Measurements from ENCODE around the gene BPGM.

Gene BPGM

GRCh38 chr7:134618756-134619530 is 27.7 kb upstream of the BPGM start:
- Histone ChIP-seq H3K36me3 (ENCODE audit: insufficient read depth, low read length) (no peaks in the 10 kb centered on the region), H2AFZ (ENCODE audit: low read length) (no peak overlapping the region), H3K4me3 (ENCODE audit: low read depth, low read length, poor library complexity, severe bottlenecking) (no peak overlapping the region), H3K27me3 (ENCODE audit: insufficient read depth, low read length) (no peaks in the 10 kb centered on the region; the same call in 1 of the 2 replicates), H3K27ac (ENCODE audit: low read depth, low read length, poor library complexity, severe bottlenecking) (no peak overlapping the region), H3K4me1 (ENCODE audit: insufficient read depth, low read length, severe bottlenecking) (no peaks in the 10 kb centered on the region), H3K79me2 (ENCODE audit: insufficient read depth, low read length) (no peaks in the 10 kb centered on the region), H3K4me2 (ENCODE audit: low read length) (no peak overlapping the region), H3K9me2 (ENCODE audit: low read depth, low read length) (no peaks in the 10 kb centered on the region), H3F3A (ENCODE audit: insufficient read depth, low read length) (no peaks in the 10 kb centered on the region), H3K9me3 (ENCODE audit: low read length) (no peaks in the 10 kb centered on the region), H4K20me1 (ENCODE audit: insufficient read depth, low read length) (no peaks in the 10 kb centered on the region), H3K9ac (ENCODE audit: low read length) (no peak overlapping the region)
- no peak for TF ChIP-seq EZH2 (IDR thresholded peaks at IDR 0.05; ENCODE audit: borderline replicate concordance, low read length)
- TF ChIP-seq, protein P1, sequence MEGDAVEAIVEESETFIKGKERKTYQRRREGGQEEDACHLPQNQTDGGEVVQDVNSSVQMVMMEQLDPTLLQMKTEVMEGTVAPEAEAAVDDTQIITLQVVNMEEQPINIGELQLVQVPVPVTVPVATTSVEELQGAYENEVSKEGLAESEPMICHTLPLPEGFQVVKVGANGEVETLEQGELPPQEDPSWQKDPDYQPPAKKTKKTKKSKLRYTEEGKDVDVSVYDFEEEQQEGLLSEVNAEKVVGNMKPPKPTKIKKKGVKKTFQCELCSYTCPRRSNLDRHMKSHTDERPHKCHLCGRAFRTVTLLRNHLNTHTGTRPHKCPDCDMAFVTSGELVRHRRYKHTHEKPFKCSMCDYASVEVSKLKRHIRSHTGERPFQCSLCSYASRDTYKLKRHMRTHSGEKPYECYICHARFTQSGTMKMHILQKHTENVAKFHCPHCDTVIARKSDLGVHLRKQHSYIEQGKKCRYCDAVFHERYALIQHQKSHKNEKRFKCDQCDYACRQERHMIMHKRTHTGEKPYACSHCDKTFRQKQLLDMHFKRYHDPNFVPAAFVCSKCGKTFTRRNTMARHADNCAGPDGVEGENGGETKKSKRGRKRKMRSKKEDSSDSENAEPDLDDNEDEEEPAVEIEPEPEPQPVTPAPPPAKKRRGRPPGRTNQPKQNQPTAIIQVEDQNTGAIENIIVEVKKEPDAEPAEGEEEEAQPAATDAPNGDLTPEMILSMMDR (IDR thresholded peaks at IDR 0.05; ENCODE audit: low read length): no peak

DNA sequence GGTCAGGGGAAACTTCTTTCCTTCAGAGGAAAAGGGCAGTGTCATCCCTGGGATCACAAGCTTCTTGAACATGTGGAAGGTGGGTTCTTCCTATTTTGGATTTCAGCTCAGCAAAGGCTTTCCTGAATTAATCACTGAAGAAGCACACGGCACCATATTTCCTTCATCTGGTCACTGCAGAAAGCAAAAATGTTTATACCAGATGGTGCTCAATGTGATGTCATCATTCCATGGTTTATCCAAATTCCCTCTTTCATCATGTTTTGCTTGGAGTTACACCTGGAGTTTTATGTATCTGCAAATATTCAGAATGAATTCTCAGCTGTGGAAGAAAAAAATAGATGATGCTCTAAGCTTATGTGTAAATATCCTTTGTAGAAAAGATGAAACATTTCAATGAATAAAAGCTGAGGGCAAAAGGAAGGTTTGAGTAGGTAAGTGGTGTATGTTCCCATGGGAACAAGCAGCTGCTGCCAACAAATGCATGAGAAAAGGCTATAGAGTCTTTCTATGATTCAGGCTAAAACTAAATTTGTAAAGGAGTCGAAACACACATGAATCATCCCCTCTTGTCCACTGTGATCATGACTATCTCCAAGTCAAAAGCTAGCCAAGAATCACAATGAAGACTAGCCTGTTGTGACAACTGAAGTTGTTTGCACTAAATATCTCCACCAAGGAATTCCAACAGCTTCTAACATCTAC is 26.9 kb upstream of the BPGM start:
- H3K9me2 ChIP-seq (ENCODE audit: low read depth, low read length): no peaks in the 10 kb centered on the region
- no peaks in the 10 kb centered on the region for H3K9me3 ChIP-seq (ENCODE audit: low read length)
- H3K9ac ChIP-seq (ENCODE audit: low read length): no peak overlapping the region
- no peak overlapping the region for H3K4me2 ChIP-seq (ENCODE audit: low read length)
- H3K79me2 ChIP-seq (ENCODE audit: insufficient read depth, low read length): no peaks in the 10 kb centered on the region
- no peak overlapping the region for H3K4me3 ChIP-seq (ENCODE audit: low read depth, low read length, poor library complexity, severe bottlenecking)
- H2AFZ ChIP-seq (ENCODE audit: low read length): no peak overlapping the region
- TF ChIP-seq EZH2 (IDR thresholded peaks at IDR 0.05; ENCODE audit: borderline replicate concordance, low read length): no peak
- no peaks in the 10 kb centered on the region for H3K4me1 ChIP-seq (ENCODE audit: insufficient read depth, low read length, severe bottlenecking)
- H3K27me3 ChIP-seq (ENCODE audit: insufficient read depth, low read length): no peaks in the 10 kb centered on the region; the same call in 1 of the 2 replicates
- H3K27ac ChIP-seq (ENCODE audit: low read depth, low read length, poor library complexity, severe bottlenecking): no peak overlapping the region
- H4K20me1 ChIP-seq (ENCODE audit: insufficient read depth, low read length): no peaks in the 10 kb centered on the region
- no peaks in the 10 kb centered on the region for H3K36me3 ChIP-seq (ENCODE audit: insufficient read depth, low read length)
- H3F3A ChIP-seq (ENCODE audit: insufficient read depth, low read length): no peaks in the 10 kb centered on the region

DNA sequence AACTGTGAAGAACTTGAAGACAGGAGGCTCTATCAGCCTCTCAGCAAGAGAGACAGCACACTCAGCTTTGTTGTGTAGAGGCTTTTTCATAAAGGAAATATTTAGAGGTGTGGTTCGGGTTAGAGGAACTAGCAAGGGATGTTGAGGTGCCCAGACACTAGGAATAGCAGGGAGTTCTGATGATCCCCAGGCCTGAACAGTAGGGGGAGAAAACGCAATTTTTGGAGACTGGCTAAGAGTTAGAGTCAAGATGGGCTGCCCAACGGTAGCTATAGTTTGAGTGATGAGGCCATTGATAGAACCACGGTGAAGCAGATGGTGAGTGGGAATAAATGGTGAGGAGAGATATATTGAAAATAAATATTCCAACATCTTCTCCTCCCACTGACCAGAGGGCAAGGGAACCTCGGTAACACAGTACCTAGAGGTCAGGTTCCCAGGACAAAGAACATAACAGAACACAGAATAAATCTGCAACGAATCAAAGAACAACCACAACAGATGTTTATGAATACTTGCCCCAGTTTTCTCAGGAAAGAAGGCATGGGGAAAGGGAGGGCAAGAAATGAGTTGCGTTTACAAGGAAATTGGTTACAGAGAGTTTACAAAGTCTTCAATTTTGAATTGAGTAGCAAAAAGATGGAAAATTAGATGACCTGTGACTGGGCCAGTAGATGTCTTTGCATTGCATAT is 24.2 kb upstream of the BPGM start:
- H3F3A ChIP-seq (ENCODE audit: insufficient read depth, low read length): no peaks in the 10 kb centered on the region
- TF ChIP-seq, protein P1 (IDR thresholded peaks at IDR 0.05; ENCODE audit: low read length): no peak
- TF ChIP-seq EZH2 (IDR thresholded peaks at IDR 0.05; ENCODE audit: borderline replicate concordance, low read length): no peak
- no peak overlapping the region for H3K9ac ChIP-seq (ENCODE audit: low read length)
- H4K20me1 ChIP-seq (ENCODE audit: insufficient read depth, low read length): no peaks in the 10 kb centered on the region
- no peaks in the 10 kb centered on the region for H3K36me3 ChIP-seq (ENCODE audit: insufficient read depth, low read length)
- no peaks in the 10 kb centered on the region for H3K9me3 ChIP-seq (ENCODE audit: low read length)
- H3K4me2 ChIP-seq (ENCODE audit: low read length): no peak overlapping the region
- no peaks in the 10 kb centered on the region for H3K79me2 ChIP-seq (ENCODE audit: insufficient read depth, low read length)
- no peak overlapping the region for H3K4me3 ChIP-seq (ENCODE audit: low read depth, low read length, poor library complexity, severe bottlenecking)
- peaks cover 3% of the 10 kb centered on the region; the same call in 1 of the 2 replicates for H3K27me3 ChIP-seq (ENCODE audit: insufficient read depth, low read length)
- H3K4me1 ChIP-seq (ENCODE audit: insufficient read depth, low read length, severe bottlenecking): no peaks in the 10 kb centered on the region
- no peak overlapping the region for H2AFZ ChIP-seq (ENCODE audit: low read length)
- no peak overlapping the region for H3K27ac ChIP-seq (ENCODE audit: low read depth, low read length, poor library complexity, severe bottlenecking)
- no peaks in the 10 kb centered on the region for H3K9me2 ChIP-seq (ENCODE audit: low read depth, low read length)
